Heart left ventricle (tissue), 16 donors: ENCODE data around the gene ZNF524. TPM values are rescaled to one million over a fixed set of nuclear protein-coding genes. Genes with fewer than 3 reads are reported as not detected.

Experiments used
- ATAC-seq, 4 donors: fragments of 200-7000 bp; cut with Tn5 transposase; one replicate each; pipeline ENCODE4 v1.9.1; 2020 to 2022; ENCODE audit warnings: moderate library complexity in 4 of 4, mild to moderate bottlenecking in 3 of 4, moderate number of reproducible peaks in 1 of 4
- DNase-seq, 5 donors: peaks; one replicate each; pipeline ENCODE4 v3.0.0-alpha.2; 2020
- H3K27ac ChIP-seq, 12 donors: fragments of 200-600 bp; sonication (generic) in 4 of 12; one replicate each; pipeline versions ENCODE4 v1.5.0 to v1.8.0; 2016 to 2022; ENCODE audit warnings: mild to moderate bottlenecking in 2 of 12
- H3K27me3 ChIP-seq, 9 donors: fragments of 200-600 bp; sonication (generic) in 2 of 9; one replicate each; pipeline versions ENCODE4 v1.5.1 to v1.8.0; 2016 to 2022; ENCODE audit warnings: mild to moderate bottlenecking in 3 of 9
- H3K36me3 ChIP-seq, 9 donors: fragments of 200-600 bp; sonication (generic) in 2 of 9; one replicate each; pipeline versions ENCODE4 v1.5.0 to v1.8.0; 2018 to 2022; ENCODE audit warnings: mild to moderate bottlenecking in 2 of 9
- H3K4me1 ChIP-seq, 12 donors: fragments of 200-600 bp; sonication (generic) in 4 of 12; one replicate each; pipeline versions ENCODE4 v1.5.0 to v1.8.0; 2016 to 2022; ENCODE audit warnings: mild to moderate bottlenecking in 3 of 12
- H3K4me3 ChIP-seq, 12 donors: fragments of 200-600 bp; sonication (generic) in 4 of 12; one replicate each; pipeline versions ENCODE4 v1.5.0 to v1.8.0; 2017 to 2022; ENCODE audit warnings: mild to moderate bottlenecking in 9 of 12, moderate library complexity in 4 of 12
- H3K9me3 ChIP-seq, 12 donors: fragments of 200-600 bp; sonication (generic) in 4 of 12; one replicate each; pipeline versions ENCODE4 v1.5.0 to v1.8.0; 2016 to 2022; ENCODE audit warnings: mild to moderate bottlenecking in 1 of 12
- POLR2A ChIP-seq, 2 donors: fragments of 450-650 bp; IDR thresholded peaks; one replicate each; pipeline ENCODE4 v1.6.1; 2017; ENCODE audit warnings: antibody characterized with exemption in 2 of 2, mild to moderate bottlenecking in 2 of 2, moderate library complexity in 2 of 2
- WGBS, 4 donors: extraction: QIAGEN DNeasy Blood & Tissue Kit in 2 of 4; methylation state at CpG; one replicate each; pipeline versions ENCODE4 v1.1.5 to v1.1.7; 2013 to 2018; 5-methylcytosine and 5-hydroxymethylcytosine counted together
- intact Hi-C, 10 donors: fragments of 100-400 bp; cut with DNase I; formaldehyde crosslinking; loops; one replicate each; pipeline versions ENCODE4 v1.11.1 to v1.14.2; 2022
- polyA plus RNA-seq, 2 donors: library from polyadenylated mRNA; stranded (reverse); fragments of 200-250 nt; gene quantifications; one replicate each; pipeline ENCODE4 v1.2.3, GENCODE V29; 2013
- total RNA-seq, 9 donors: library from RNA; depleted of rRNA in 2 of 9; stranded (reverse); fragments of >200 nt in 2 of 9; fragmentation: NEBNext Ultra II Directional in 3 of 9; extraction: Animal tissue kit (Norgen Biotek cat#: 25700) in 3 of 9; gene quantifications; one replicate each; pipeline versions ENCODE4 v1.1.0 to v1.2.4, GENCODE V29; 2016 to 2023
- TF ChIP-seq, protein P1 (sequence below), 12 donors: fragments of 200-600 bp; sonication (generic) in 4 of 12; IDR thresholded peaks; one replicate each; pipeline versions ENCODE4 v1.5.0 to v1.8.0; 2018 to 2022; ENCODE audit warnings: antibody characterized with exemption in 12 of 12, mild to moderate bottlenecking in 5 of 12
- donor health status: ischemic (EF 13 %, LVEDD 7.1; RV severe dilation, severe dysfunction).
- donor health status: healthy with polysubstance abuse.
- donor health status: DM: no; HTN: yes; CAD: no.
- donor health status: DM: no; HTN: no; CAD: no.
- donor health status: ischemic (EF 25% LVEDD 6.9; RV normal size, moderate dysfunction).
- donor health status: ischemic (EF 25% LVEDD 5.7; RV mildly dilated, moderate dysfunction).
- donor health status: healthy.
- donor health status: DM: yes; HTN: yes; CAD: no.
- donor health status: ischemic (EF 35%, LVEDD 5.7; RV mildly dilated, moderate dysfunction).
- donor health status: nonischemic (EF 11% LVEDD 7.7; RV severe dilation, severe dysfunction).
- donor health status: DM: yes; HTN: yes; CAD: no.
- donor health status: PGD.
- donor health status: ischemic (EF 29% LVEDD 5.4; RV normal size, mild dysfunction).
- donor health status: nonischemic (EF 23%, LVEDD 6.1; RV moderate dilation, normal function).

Gene ZNF524
- total and polyA plus RNA-seq, 11 donors = 11.0 to 34.7 (median 16.7) TPM

DNA sequence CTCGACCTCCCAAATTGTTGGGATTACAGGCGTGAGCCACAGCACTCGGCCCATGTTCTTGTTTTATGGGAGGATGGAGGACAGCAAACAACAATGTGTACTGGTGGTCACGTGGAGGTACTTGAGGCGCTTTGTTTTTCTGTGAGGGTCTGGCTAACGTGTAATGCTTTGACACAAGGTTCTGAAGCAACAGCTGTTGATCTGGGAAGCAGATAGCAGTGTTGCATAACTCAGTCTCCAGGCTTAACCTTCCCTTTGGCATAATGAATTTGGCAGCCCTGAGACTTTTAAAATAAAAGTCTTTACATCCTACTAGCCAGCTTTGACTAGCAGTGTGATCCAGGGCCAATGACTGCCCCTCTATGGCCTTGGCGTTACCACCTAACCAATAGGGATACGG lies 33.8 kb downstream of the ZNF524 start:
- Histone ChIP-seq H3K27ac (peak overlapping the region in 5 of 12 donors; percentile 93 to 98 (median 96)), H3K27me3 (no peaks in the 10 kb centered on the region), H3K4me3 (no peak overlapping the region), H3K9me3 (no peaks in the 10 kb centered on the region), H3K4me1 (peaks cover 6 to 50% (median 24%) of the 10 kb centered on the region in 12 donors), H3K36me3 (peaks cover 0 to 6% (median 0%) of the 10 kb centered on the region in 9 donors)
- intact Hi-C loops = loop anchor here in 8 of 10 donors (2.0 to 10.0 kb wide), 14 partner anchors 19 to 249 kb away; partner anchors contain the start of genes C19orf85 (in 1 of the 8), FIZ1 (in 1 of the 8), ISOC2 (in 1 of the 8) and RPL28 (in 1 of the 8)
- 77 to 88% (median 80%) methylated on average over 8 of the region's 8 CpGs for WGBS, 4 donors
- ATAC-seq (no peak), DNase-seq (no peak)
- no peak for TF ChIP-seq POLR2A (IDR thresholded peaks at IDR 0.05)
- TF ChIP-seq, protein P1, sequence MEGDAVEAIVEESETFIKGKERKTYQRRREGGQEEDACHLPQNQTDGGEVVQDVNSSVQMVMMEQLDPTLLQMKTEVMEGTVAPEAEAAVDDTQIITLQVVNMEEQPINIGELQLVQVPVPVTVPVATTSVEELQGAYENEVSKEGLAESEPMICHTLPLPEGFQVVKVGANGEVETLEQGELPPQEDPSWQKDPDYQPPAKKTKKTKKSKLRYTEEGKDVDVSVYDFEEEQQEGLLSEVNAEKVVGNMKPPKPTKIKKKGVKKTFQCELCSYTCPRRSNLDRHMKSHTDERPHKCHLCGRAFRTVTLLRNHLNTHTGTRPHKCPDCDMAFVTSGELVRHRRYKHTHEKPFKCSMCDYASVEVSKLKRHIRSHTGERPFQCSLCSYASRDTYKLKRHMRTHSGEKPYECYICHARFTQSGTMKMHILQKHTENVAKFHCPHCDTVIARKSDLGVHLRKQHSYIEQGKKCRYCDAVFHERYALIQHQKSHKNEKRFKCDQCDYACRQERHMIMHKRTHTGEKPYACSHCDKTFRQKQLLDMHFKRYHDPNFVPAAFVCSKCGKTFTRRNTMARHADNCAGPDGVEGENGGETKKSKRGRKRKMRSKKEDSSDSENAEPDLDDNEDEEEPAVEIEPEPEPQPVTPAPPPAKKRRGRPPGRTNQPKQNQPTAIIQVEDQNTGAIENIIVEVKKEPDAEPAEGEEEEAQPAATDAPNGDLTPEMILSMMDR (IDR thresholded peaks at IDR 0.05) = no peak

DNA sequence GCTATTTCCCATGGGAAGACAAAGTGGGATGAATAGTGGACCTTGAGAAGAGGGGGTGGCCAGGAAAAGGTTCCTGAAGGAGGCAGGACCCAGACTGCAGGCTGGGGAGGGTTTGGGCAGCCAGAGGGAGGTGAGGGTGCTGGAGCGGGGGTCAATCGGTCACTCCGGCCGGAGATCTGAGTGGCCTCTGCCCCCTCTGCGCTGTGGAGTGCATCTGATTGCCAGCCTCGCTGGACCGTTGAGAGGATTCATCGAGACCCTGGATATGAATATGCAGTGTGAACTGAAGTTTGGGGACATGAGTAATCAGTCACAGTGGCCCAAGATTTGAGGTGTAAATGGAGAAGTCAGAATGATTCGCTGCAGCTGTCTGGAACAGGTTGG lies 35.2 kb downstream of the ZNF524 start:
- peaks cover 9 to 65% (median 35%) of the 10 kb centered on the region in 12 donors for H3K4me1 ChIP-seq

DNA sequence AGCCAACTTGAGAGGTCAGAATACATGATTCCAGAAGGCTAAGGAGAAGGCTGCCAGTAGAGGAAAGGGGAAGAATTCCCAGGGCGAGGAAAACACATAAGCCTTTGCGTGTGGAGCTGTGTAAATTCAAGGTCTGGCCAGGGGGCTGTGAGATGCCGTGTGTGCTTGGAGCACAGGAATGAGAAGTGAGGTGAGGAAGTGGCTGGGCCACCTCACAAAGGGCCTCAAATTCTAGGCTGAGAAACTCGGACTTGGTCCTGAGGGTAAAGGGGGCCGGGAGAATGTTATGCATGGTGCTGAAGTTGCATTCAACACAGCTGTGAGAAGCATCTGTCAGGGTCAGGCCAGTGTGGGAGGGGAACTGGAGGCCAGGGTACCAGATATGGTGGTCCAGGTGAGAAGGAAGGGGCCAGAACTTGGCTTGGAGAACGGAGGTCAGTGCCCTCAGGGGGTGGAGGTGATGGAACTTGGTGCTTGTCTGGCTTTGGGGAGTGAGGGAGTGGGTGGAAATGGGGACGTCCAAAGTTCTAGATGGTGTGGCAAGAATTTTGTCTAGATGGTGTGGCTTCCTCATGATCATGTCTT lies 35.9 kb downstream of the ZNF524 start:
- peak overlapping the region; percentile 75 to 100 (median 98) for H3K4me3 ChIP-seq
- no peak for TF ChIP-seq POLR2A (IDR thresholded peaks at IDR 0.05)
- TF ChIP-seq, protein P1 (IDR thresholded peaks at IDR 0.05) = no peak

More for the DNA sequence above, 35.2 kb downstream of the ZNF524 start:
- no peak for TF ChIP-seq POLR2A (IDR thresholded peaks at IDR 0.05)
- TF ChIP-seq, protein P1 (IDR thresholded peaks at IDR 0.05) = no peak
- H3K9me3 ChIP-seq = no peaks in the 10 kb centered on the region
- H3K27ac ChIP-seq = peak overlapping the region; percentile 88 to 99 (median 97)
- no peaks in the 10 kb centered on the region for H3K27me3 ChIP-seq
- DNase-seq = no peak
- no peak for ATAC-seq
- H3K36me3 ChIP-seq = peaks cover 0 to 6% (median 0%) of the 10 kb centered on the region in 9 donors
- intact Hi-C loops = loop anchor here in 3 of 10 donors (2.0 to 10.0 kb wide), 3 partner anchors 17 to 251 kb away; partner anchors contain the start of genes RPL28 (in 1 of the 3) and TMEM238 (in 1 of the 3)
- H3K4me3 ChIP-seq = peak overlapping the region; percentile 75 to 100 (median 98)
- 6 to 16% (median 11%) methylated on average over 9 of the region's 9 CpGs for WGBS, 4 donors

DNA sequence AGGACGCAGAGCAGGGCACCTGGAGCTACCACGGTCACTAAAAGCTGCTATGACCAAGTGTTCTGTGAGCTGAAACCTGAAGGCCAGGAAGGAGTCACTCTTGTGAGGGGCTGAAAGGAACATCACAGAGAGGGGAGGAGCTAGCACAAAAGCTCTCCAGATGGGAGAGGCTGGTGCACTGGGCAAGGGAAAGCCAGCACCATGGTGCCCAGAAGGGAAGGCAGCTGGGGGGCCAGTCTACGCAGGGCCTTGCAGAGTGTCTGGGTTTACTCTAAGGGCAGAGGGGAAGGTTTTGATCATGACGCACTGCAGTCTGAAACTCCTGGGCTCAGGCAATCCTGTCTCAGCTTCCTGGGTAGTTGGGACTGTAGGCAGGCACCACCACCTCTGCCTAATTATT lies 36.6 kb downstream of the ZNF524 start:
- ATAC-seq (no peak), DNase-seq (no peak)
- no peaks in the 10 kb centered on the region for H3K27me3 ChIP-seq
- no peak for TF ChIP-seq POLR2A (IDR thresholded peaks at IDR 0.05)
- TF ChIP-seq, protein P1 (IDR thresholded peaks at IDR 0.05) = no peak
- peaks cover 0 to 6% (median 0%) of the 10 kb centered on the region in 9 donors for H3K36me3 ChIP-seq
- H3K4me1 ChIP-seq = peaks cover 9 to 73% (median 38%) of the 10 kb centered on the region in 12 donors
- intact Hi-C loops = loop anchor here in 2 of 10 donors (5.0 to 10.0 kb wide), 2 partner anchors 49 to 252 kb away; partner anchors contain the start of genes RPL28 (in 1 of the 2) and TMEM238 (in 1 of the 2)
- WGBS, 4 donors = 81 to 92% (median 86%) methylated on average over 3 to 4 of the region's 4 CpGs
- no peak overlapping the region for H3K27ac ChIP-seq
- H3K9me3 ChIP-seq = no peaks in the 10 kb centered on the region
- peak overlapping the region in 3 of 12 donors; percentile 7 to 100 (median 98) for H3K4me3 ChIP-seq

More for the DNA sequence above, 35.9 kb downstream of the ZNF524 start:
- intact Hi-C loops = loop anchor here in 3 of 10 donors (2.0 to 10.0 kb wide), 3 partner anchors 17 to 251 kb away; partner anchors contain the start of genes RPL28 (in 1 of the 3) and TMEM238 (in 1 of the 3)
- no peak for DNase-seq
- ATAC-seq = no peak
- Histone ChIP-seq H3K36me3 (peaks cover 0 to 6% (median 0%) of the 10 kb centered on the region in 9 donors), H3K4me1 (peaks cover 9 to 69% (median 38%) of the 10 kb centered on the region in 12 donors), H3K27ac (peak overlapping the region in 11 of 12 donors; percentile 93 to 99 (median 97)), H3K27me3 (no peaks in the 10 kb centered on the region), H3K9me3 (no peaks in the 10 kb centered on the region)
- WGBS, 4 donors = 69 to 71% (median 70%) methylated on average over 7 of the region's 7 CpGs
